HG03575 (cell line): ENCODE data around the gene GNPDA1.

Source experiments
- ATAC-seq: cut with Tn5 transposase; IDR thresholded peaks from one replicate; pipeline ENCODE4 v1.9.1; 2021; ENCODE audit not compliant: unreplicated experiment, insufficient number of reproducible peaks, low FRiP score; ENCODE audit errors: extremely low read depth

GNPDA1 gene

DNA sequence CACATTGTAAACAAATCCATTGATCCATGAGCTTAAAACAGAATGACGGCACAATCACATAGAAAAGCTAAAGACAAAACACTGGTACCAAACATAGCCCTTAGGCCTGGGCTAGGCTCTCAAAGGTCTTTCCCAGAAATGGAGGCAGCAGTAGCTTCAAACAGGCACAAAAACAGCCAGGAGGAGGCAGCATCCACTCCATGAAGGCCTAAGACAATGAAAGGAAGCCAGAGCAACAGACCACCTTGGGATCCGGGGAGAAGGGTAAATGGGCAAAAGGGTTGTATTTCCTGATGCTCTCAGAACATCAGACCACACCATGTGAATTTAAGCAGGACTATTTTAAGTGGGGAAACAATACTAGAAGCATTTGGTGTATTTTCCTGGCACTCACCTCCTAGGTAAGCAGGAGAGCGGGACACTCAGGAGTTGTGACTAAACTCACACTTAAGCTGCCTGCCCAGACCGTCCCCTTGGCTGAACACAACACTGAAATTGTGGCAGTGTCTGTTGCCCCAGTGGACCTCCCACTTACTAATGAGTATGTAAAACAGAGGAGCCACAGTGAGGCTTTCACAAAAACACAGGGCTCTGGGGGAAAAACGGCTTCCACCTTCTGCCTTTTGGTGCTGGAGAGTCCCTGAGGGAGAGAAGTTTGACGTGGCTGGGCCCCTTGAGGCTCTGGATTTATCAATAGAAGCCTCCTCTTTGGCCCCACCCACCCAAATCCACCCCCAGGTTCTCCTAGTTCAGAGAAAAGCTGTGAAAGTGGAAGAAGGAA lies 11.9 kb downstream of the GNPDA1 start:
- ATAC-seq = no peak

DNA sequence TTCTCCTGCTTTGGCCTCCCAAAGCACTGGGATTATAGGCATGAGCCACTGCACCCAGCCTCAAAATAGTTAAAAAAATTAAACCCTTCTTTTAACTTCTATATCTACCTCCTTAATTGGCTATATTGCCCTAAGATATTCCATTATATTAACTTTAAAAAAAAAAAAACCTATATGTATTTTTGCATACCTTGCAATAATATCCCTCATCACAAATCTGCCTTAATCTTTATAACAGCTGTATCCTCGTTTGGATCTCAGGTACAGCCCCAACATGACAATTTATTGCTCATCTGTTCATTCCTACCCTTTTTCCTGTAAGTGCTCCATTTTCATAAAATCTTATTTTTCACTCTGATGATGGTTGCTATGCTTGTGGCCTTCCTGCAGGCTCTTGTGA lies 12.7 kb downstream of the GNPDA1 start:
- ATAC-seq = no peak

DNA sequence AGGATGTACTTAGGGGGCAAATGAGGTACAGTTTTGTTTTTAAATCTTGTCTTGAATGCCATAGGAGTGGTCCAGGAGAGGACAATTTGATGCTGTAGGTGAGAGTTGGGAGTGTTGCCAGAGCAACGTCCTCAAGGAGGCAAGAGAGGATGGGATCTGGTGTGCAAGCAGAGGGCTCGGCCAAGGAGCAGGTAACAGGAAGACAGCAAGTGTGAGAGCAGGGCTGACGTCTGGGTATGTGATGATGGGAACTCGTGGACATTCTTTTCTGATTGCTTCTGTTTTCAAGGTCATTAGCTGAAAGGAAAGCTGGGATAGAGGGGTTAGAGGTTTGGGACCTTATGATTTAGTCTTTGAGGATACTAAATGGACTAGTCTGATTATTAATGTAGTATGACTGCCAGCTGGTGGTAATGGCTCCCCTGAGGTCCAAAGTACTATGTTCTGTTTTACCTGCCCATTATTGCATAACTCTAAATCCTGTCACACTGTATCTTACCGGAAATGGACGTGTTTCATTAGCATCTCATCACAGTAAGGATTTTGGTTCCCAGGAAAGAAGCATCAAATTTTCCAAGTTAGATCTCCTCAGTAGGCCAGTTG lies 15.4 kb downstream of the GNPDA1 start:
- ATAC-seq = no peak

DNA sequence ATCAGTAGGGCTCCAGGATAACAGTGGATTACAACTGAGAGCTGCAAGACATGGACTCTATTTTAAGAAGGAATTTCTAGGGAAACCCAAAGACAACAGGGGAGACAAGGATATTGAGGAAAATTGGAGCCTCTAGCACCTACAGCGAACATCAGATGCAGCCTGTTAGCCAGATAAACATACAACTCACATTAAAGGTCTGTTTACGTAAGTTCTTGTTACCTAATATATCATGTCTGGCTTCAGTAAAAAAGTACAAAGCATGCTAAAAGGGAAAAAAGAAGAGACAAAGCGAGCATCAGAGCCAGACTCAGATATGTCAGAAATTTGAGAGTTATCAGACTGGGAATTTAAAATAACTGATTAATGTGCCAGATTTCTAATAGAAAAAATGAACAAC lies 17.2 kb downstream of the GNPDA1 start:
- no peak for ATAC-seq

DNA sequence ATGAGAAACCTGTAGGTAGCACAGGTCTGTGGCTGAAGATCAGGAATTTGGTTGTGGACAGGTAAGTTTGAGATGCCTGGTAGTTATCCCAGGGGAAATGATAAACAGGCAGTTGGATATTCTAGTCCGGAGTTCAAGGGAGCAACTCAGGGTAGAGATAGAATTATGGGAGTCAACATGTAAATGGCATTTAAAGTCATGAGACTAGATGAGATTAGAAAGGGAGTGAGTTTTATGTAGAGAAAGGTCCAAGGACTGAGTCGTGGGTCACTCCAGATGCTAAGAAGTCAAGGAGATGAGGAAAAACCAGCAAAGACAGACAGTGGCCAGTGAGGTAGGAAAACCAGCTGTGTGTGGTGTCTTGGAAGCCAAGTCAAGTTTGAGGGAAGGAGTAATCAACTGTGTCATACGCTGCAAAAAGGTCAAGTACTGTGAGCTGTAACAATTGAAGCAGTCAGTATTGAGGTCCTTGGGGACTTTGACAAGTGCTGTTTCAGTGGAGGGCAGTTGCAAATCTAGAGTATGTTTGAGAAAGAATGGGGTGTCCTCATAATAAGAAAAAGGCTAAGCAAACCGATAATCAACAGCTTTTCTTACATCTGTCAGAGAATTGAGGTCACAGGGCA lies 18.2 kb downstream of the GNPDA1 start:
- no peak for ATAC-seq

DNA sequence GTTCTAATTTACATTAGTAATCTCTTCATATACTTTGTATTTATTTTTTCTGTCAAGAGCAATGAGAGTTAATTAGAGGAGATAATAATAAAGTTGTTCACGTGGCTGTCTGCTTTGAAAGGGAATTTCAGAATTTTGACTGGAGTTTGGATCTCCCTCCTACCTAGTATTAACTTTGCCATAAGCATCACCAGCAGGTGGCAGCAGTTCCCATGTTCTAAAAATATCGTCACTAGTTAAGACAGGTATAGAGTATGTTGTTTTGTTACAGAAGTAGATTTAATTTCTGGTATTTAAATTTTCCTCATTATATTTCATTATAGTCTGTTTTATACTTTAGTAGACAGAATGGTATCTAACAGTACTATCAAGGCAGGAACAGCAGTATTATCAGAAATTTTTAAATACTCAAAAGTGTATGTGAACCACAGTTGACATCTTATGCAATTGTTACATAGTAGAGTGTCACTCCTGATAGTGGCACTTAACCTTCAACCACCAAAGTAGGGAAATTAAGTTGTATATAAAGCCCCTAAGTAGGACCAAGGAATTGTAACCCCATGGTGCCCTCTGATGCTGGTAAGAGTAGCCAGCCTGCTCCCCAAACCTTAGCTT lies 20.4 kb downstream of the GNPDA1 start:
- ATAC-seq = no peak

GRCh38 chr5:141989720-141990119 lies 23.1 kb downstream of the GNPDA1 start:
- no peak for ATAC-seq

- ATAC-seq = no peak
Observed at GRCh38 chr5:141986072-141986471, 26.8 kb downstream of the GNPDA1 start.

DNA sequence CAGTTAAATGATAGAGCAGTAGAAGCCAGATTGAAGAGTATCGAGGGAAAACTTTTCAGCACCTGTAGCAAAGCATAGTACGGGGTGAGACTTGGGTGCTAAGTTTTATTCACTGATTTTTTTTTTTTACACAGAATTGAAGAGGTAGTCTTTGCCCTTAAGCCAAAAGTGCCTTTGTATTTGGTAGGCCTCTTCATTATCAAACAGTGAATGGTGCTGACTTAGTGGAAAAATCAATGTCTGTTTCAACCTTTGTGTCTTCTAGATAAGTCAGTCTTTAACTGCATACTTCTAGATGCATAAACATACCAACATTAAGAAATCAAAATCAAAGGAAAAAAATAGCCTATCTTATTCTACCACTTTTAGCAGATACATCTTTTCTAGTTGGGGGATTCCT lies 30.2 kb downstream of the GNPDA1 start:
- ATAC-seq = no peak

- no peak for ATAC-seq
Observed at GRCh38 chr5:141978389-141978788, 34.4 kb downstream of the GNPDA1 start.

- no peak for ATAC-seq
Observed at GRCh38 chr5:141976176-141976575, 36.7 kb downstream of the GNPDA1 start.

DNA sequence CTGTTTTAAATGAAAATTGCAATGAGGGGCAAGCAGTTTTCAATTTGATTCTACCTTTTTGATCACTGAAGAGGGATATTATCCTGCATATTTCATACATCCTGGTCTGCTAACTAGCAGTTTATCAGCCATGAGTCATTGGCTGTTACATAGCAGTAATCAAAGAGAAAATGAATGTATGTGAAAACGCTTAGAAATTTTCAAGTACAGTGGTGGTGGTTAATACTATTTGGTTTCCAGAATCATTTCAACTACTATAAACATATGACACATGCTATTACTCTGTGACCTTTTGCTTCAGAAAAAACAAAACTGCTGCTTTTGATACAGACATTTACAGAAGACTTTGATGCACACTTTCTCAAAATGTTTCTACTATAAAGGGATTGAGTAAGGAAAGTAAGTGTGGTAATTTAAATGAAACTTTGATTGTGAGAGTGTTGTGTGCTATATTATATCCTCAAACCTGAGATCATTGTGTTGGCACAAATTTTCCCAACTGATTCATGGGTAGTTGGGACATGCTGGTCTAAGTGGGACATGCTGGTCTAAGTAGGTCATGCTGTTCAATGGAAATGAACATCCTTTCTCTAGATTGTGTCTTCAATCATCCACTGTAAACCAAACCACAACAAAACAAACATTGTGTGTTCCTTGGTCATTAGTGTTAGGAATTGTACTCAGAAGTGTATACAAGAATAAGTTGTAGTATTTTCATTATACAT lies 38.8 kb downstream of the GNPDA1 start:
- ATAC-seq = no peak

DNA sequence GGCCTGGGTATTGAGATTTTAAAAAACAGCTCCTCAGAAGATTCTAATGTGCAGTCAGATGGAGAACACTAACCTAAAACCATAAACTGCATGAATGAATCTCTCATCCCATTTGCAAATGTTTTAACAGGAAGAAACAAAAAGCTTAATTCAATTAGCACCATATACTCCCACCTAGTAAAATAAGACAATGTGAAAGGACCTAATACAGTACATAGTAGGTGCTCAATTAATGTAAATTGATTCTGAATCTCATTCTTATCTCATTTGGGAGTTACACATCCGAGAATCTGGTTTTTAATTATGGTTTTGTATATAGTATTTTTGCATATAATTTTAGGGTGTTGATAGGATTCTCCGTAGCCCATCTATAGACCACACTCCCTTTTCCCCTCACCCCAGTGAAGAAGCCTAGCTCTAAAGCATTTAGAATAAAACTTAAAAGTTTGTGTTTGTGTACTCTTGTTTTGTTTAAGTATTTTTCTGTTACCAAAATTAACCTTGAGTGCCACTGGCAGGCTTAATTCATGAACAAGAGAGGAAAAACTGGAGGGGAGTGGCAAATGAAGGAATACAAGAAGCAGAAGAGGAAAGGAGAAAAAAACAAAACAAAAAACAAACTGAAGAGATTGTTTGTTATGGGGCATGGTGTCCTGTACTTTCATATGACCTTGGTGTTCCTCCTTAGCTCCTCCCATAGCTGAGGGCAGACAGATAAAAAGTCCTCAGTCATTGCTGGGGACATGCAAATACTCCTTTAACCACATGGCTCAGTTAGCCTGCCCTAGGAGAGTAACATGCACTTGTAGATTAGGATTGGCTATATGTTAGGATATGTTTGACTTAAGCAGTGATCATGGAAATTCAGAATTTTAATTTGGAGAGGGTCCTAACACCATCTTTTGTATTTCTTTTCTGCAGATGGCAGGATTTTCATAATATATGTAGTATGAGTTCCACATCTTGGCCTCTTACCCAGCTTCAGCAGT lies 42.8 kb downstream of the GNPDA1 start:
- peak; percentile 53 for ATAC-seq

DNA sequence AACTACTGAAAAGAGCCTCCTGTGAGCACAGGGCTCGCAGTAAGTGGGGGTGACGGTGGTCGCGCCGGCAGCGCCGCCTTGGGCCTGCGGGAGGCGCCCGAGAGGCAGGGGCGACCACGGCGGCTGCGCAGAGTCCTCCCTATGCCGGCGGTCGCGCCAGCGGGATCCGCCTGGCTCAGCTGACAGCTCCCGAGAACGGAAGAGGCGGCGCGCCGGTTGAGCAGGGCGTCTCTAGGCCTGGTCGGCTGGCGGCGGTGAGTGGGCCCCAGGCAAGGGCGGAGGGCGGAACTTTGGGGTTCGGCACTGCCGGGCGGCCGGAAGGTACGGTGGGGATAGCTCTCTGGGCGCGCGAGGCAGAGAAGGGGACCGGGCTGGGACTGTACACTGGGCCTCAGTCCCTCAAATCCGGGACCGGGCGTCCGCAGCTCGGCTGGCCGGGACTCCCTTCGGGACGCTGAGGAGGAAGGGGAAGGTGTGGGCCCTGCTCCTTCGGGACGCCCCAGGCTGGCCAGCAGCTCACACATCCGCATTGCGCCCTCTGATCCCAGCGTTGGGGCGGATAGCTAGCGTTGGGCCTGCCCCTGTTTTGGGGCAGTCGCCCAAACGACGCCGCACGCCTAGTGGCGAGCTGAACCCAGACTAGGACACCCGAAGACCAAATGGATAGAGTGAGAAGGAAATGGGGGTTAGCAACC lies 43.8 kb downstream of the GNPDA1 start, which contains the start of gene RNF14:
Gene RNF14 (plus strand): TSS at position 192 of the 695 bp plus-strand sequence. CDS start 4,484 bp downstream, outside the sequence.
- peak; percentile 62 for ATAC-seq

- no peak for ATAC-seq
Observed at GRCh38 chr5:141966963-141967333, 45.9 kb downstream of the GNPDA1 start.

- ATAC-seq = no peak
Observed at GRCh38 chr5:141966275-141966962, 46.4 kb downstream of the GNPDA1 start.

DNA sequence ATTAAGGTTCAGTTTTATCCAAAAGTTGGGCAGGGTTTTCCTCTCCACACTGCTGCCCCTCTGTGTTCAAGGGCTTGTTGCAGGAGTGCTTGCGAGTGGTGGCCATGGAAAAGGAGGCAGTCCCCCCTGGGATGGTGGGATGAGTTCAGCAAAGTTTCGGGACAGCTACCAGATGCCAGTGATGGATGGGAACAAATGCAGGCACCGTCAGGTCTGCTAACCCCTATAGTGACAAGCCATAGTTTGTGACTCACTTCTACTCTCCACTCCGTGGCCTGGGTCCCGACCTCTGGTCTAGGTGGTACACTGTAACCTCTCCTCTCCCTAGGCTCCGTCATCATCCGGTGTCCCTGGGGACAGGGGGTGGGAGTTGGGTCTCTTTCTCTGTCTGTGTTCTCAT lies 47.8 kb downstream of the GNPDA1 start:
- no peak for ATAC-seq
